ENCODE results near the gene BTBD9.
A peak's percentile ranks its signal among the peaks of the same experiment; 100 is the strongest.

Gene BTBD9

DNA sequence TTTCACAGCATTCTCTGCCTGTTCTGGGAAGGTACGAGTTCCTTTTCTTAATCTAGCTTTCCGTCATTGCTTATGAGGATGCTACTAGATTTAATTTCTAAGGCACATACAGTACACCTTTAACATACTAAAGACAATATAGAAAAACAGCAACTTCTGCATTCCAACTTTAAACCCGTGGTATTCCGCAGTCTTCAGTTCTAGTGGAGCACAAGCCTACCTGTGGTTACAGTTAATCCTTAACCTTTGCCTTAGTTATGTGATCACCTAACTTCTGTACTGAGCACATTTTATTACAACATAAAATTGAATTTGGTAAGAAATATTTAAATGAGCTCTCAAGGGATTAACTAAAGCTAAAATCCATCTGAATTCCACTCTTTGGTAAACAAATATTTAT lies 289.5 kb downstream of the BTBD9 start:
- no peak for TF ChIP-seq ZFP30 (CRISPR knock-in tag; IDR thresholded peaks at IDR 0.05)
- TF ChIP-seq ZFP3 (CRISPR knock-in tag; IDR thresholded peaks at IDR 0.05): no peak
- TF ChIP-seq ESRRG (CRISPR knock-in tag; IDR thresholded peaks at IDR 0.05): no peak
- TF ChIP-seq ZNF70 (CRISPR knock-in tag; IDR thresholded peaks at IDR 0.05): no peak
- no peak for TF ChIP-seq TSHZ2 (CRISPR knock-in tag; IDR thresholded peaks at IDR 0.05)
- no peak for TF ChIP-seq TCF4 (CRISPR knock-in tag; IDR thresholded peaks at IDR 0.05; ENCODE audit: borderline replicate concordance)
- no peak for TF ChIP-seq PPARA (CRISPR knock-in tag; IDR thresholded peaks at IDR 0.05; ENCODE audit: borderline replicate concordance)

DNA sequence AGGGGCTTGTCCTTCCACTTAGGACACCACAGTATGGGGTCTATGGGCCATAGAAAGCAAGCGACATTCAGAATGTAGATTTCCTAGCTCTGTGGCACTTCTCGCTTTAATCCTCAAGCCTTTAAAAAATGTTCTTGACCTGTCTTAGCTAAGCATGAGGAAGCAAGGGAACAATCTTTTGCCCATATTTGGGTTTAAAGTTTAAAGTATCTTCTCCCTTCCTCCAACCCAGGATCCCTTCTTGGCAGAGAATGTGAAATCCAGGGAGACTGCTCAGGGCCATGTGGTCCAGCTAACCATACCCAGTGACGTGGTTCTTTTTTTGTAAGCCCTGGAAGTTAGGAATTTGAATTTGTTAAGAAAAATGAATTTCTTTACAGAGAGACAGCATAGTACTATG lies 289.9 kb downstream of the BTBD9 start:
- TF ChIP-seq BACH2 (CRISPR knock-in tag; IDR thresholded peaks at IDR 0.05; ENCODE audit: borderline replicate concordance): no peak
- ATAC-seq: peak; percentile 54

More for the DNA sequence above, 289.5 kb downstream of the BTBD9 start:
- no peak for ATAC-seq

GRCh38 chr6:38349221-38349620 lies 290.5 kb downstream of the BTBD9 start:
- TF ChIP-seq CSRNP3 (CRISPR knock-in tag; IDR thresholded peaks at IDR 0.05) (no peak), ZNF8 (CRISPR knock-in tag; IDR thresholded peaks at IDR 0.05) (no peak), GLIS3 (CRISPR knock-in tag; IDR thresholded peaks at IDR 0.05) (no peak), ESRRG (CRISPR knock-in tag; IDR thresholded peaks at IDR 0.05) (no peak), ARNTL (CRISPR knock-in tag; IDR thresholded peaks at IDR 0.05; ENCODE audit: borderline replicate concordance, low read depth) (no peak), ZFP3 (CRISPR knock-in tag; IDR thresholded peaks at IDR 0.05) (no peak), RARB (CRISPR knock-in tag; IDR thresholded peaks at IDR 0.05) (no peak), ZNF70 (CRISPR knock-in tag; IDR thresholded peaks at IDR 0.05) (no peak), TSHZ2 (CRISPR knock-in tag; IDR thresholded peaks at IDR 0.05) (no peak), BACH2 (CRISPR knock-in tag; IDR thresholded peaks at IDR 0.05; ENCODE audit: borderline replicate concordance) (no peak), TCF4 (CRISPR knock-in tag; IDR thresholded peaks at IDR 0.05; ENCODE audit: borderline replicate concordance) (no peak), CREB5 (CRISPR knock-in tag; IDR thresholded peaks at IDR 0.05; ENCODE audit: low read depth) (no peak), ZFP30 (CRISPR knock-in tag; IDR thresholded peaks at IDR 0.05) (no peak), PPARA (CRISPR knock-in tag; IDR thresholded peaks at IDR 0.05; ENCODE audit: borderline replicate concordance) (no peak), CSDC2 (CRISPR knock-in tag; IDR thresholded peaks at IDR 0.05) (no peak)
- TF ChIP-seq, protein P1, sequence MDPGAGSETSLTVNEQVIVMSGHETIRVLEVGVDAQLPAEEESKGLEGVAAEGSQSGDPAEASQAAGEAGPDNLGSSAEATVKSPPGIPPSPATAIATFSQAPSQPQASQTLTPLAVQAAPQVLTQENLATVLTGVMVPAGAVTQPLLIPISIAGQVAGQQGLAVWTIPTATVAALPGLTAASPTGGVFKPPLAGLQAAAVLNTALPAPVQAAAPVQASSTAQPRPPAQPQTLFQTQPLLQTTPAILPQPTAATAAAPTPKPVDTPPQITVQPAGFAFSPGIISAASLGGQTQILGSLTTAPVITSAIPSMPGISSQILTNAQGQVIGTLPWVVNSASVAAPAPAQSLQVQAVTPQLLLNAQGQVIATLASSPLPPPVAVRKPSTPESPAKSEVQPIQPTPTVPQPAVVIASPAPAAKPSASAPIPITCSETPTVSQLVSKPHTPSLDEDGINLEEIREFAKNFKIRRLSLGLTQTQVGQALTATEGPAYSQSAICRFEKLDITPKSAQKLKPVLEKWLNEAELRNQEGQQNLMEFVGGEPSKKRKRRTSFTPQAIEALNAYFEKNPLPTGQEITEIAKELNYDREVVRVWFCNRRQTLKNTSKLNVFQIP (CRISPR knock-in tag; IDR thresholded peaks at IDR 0.05; ENCODE audit: borderline replicate concordance, low read depth): no peak
- TF ChIP-seq, protein P2, sequence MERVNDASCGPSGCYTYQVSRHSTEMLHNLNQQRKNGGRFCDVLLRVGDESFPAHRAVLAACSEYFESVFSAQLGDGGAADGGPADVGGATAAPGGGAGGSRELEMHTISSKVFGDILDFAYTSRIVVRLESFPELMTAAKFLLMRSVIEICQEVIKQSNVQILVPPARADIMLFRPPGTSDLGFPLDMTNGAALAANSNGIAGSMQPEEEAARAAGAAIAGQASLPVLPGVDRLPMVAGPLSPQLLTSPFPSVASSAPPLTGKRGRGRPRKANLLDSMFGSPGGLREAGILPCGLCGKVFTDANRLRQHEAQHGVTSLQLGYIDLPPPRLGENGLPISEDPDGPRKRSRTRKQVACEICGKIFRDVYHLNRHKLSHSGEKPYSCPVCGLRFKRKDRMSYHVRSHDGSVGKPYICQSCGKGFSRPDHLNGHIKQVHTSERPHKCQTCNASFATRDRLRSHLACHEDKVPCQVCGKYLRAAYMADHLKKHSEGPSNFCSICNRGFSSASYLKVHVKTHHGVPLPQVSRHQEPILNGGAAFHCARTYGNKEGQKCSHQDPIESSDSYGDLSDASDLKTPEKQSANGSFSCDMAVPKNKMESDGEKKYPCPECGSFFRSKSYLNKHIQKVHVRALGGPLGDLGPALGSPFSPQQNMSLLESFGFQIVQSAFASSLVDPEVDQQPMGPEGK (CRISPR knock-in tag; IDR thresholded peaks at IDR 0.05; ENCODE audit: borderline replicate concordance): no peak
- ATAC-seq: no peak
